GM18909 (cell line): ENCODE data around the gene MYD88.

Experiments used
- ATAC-seq: cut with Tn5 transposase; IDR thresholded peaks from one replicate; pipeline ENCODE4 v1.9.1; 2021; ENCODE audit warnings: mild to moderate bottlenecking; ENCODE audit not compliant: unreplicated experiment, poor library complexity

The MYD88 gene

DNA sequence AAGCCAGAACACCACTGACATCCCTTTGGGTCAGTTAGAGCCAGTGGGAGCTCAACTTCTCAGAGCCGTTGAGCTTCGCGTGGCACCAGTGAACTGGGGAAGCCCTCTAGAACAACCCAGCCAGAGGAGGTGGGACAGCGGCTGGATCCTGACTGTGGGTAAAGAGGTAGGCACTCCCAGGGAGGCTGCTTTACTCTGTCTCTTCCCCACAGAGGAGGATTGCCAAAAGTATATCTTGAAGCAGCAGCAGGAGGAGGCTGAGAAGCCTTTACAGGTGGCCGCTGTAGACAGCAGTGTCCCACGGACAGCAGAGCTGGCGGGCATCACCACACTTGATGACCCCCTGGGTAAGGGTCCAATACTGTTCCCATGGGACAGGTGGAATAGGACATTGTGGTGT is 1.2 kb downstream of the MYD88 start:
- no peak for ATAC-seq

DNA sequence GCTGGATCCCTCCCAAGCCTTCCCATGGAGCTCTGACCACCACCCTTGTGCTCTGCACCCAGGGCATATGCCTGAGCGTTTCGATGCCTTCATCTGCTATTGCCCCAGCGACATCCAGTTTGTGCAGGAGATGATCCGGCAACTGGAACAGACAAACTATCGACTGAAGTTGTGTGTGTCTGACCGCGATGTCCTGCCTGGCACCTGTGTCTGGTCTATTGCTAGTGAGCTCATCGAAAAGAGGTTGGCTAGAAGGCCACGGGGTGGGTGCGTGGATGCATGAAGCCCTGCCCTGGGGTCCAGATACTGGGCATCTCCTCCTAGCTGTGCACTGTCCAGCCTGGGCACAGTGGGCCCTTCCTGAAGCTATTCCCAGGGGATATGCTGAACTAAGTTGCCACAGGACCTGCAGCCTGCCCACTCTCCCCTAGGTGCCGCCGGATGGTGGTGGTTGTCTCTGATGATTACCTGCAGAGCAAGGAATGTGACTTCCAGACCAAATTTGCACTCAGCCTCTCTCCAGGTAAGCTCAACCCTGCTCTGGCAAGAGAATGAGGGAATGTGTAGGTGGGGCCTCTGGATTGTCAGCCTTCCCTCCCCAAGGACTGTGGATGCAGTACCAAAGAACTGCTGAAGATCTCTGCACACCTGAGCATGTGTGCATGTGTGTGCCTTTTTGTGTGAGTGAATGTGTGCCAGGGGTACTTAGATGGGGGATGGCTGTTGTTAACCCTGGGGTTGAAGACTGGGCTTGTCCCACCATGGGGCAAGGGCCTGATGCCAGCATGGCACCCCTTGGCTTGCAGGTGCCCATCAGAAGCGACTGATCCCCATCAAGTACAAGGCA is 2.1 kb downstream of the MYD88 start:
- no peak for ATAC-seq

DNA sequence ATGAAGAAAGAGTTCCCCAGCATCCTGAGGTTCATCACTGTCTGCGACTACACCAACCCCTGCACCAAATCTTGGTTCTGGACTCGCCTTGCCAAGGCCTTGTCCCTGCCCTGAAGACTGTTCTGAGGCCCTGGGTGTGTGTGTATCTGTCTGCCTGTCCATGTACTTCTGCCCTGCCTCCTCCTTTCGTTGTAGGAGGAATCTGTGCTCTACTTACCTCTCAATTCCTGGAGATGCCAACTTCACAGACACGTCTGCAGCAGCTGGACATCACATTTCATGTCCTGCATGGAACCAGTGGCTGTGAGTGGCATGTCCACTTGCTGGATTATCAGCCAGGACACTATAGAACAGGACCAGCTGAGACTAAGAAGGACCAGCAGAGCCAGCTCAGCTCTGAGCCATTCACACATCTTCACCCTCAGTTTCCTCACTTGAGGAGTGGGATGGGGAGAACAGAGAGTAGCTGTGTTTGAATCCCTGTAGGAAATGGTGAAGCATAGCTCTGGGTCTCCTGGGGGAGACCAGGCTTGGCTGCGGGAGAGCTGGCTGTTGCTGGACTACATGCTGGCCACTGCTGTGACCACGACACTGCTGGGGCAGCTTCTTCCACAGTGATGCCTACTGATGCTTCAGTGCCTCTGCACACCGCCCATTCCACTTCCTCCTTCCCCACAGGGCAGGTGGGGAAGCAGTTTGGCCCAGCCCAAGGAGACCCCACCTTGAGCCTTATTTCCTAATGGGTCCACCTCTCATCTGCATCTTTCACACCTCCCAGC is 2.9 kb downstream of the MYD88 start:
- ATAC-seq: no peak

DNA sequence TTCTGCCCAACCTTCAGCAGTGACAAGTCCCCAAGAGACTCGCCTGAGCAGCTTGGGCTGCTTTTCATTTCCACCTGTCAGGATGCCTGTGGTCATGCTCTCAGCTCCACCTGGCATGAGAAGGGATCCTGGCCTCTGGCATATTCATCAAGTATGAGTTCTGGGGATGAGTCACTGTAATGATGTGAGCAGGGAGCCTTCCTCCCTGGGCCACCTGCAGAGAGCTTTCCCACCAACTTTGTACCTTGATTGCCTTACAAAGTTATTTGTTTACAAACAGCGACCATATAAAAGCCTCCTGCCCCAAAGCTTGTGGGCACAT is 3.5 kb downstream of the MYD88 start:
- ATAC-seq: no peak

DNA sequence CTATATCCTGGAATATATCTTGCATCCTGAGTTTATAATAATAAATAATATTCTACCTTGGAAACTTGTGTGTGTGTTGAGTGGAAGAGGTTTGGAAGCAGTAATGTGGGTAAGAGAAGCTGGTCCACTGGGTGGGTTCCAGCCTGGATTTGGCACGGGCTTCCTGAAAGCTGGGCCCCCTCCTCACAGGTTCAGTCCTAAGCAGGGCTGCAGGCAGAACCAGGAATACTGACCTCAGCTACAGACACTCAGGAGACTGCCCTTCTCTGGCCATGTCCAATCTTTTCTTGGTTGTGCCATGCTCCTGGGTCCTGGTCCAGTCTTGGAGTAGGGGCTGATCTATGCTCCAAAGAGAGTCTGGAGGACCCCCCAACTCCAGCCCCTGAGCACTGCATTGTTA is 4.5 kb downstream of the MYD88 start:
- ATAC-seq: no peak

DNA sequence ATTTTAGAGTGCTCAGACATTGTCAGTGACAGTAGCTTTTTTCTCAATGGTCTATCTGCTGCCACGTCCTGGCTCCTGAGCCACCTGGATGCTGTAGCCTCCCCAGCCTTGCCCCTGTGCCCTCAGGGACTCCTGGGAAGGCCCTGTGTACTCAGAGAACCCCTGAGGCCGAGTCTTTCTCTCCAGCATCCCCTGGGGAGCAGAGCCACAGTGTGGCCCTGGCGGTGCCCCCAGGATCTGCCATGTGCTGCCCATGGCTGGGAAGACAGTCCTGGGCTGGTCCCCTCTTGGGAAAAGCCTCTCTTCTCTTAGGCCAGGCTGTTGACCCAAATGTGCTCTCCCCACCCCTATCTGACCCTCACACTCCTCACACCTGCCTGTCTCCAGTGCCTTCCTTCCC is 5.0 kb downstream of the MYD88 start:
- ATAC-seq: no peak

DNA sequence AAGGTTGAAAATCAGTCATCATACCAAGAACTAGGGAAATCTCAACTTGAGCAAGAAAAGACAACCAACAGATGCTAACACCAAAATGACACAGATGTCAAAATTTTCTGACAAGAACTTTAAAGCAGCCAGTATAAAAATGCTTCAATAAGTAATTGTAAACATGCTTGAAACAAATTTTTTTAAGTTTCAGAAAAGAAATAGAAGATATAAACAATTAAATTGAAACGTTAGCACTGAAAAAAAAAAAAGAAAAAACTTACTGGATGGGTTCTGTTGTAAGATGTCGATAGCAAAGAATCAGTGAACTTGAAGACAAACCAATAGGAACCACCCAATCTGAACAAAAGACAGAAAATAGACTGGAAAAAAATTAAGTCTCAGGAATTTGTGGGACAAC is 8.0 kb downstream of the MYD88 start:
- no peak for ATAC-seq

DNA sequence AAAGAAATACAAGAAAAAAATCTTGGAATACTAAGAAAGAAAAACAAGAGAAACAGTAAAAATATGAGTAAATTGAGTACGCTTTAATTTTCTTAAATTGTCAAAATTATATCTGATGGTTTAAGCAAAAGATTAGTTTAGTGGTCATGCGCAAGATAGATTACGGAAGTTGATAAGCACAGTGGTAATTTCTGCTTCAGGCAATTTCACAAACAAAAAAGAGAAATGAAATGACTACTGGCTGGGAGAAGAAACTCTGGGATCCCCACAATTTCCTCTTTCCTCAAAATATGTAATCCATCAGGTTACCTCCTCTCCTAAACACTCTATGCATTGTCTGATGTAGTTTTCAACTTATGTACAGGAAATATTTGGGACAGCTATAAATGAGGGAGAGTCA is 9.0 kb downstream of the MYD88 start:
- no peak for ATAC-seq

DNA sequence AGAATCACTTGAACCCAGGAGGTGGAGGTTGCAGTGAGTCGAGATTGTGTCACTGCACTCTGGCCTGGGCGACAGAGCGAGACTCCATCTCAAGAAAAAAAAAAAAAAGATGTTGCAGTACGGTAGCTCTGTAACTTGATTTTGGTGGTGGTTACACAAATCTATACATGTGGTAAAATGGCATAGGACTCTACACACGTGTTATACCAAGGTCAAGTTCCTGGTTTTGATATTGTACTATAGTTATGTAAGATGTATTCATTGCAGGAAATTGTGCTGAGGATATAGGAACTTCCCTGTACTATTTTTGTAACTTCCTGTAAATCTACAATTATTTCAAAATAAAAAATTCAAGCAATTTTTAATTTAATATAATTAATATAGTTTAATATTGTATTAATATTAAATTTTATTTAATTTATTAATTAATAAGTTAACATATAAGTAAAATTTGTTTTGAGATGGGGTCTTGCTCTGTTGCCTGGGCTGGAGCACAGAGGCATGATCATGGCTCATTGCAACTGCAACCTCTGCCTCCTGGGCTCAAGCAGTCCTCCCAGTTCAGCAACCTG is 9.9 kb downstream of the MYD88 start:
- ATAC-seq: no peak

DNA sequence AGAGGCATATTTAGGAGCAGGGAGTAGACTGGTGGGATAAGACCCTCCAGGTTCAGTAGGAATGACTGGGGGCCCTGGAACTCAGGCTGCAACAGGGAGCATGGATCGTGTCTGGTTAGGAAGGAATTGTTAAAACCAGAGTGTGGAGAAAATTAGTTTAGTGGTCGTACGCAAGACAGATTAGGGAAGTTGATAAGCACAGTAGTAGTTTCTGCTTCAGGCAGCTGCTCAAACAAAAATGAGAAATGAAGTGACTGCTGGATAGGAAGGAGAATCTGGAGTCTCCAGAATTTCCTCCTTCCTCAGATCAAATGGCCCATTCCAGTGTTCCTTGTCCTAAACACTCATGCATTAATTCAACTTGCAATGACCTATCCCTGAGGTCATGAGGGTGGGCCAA is 11.2 kb downstream of the MYD88 start:
- no peak for ATAC-seq

DNA sequence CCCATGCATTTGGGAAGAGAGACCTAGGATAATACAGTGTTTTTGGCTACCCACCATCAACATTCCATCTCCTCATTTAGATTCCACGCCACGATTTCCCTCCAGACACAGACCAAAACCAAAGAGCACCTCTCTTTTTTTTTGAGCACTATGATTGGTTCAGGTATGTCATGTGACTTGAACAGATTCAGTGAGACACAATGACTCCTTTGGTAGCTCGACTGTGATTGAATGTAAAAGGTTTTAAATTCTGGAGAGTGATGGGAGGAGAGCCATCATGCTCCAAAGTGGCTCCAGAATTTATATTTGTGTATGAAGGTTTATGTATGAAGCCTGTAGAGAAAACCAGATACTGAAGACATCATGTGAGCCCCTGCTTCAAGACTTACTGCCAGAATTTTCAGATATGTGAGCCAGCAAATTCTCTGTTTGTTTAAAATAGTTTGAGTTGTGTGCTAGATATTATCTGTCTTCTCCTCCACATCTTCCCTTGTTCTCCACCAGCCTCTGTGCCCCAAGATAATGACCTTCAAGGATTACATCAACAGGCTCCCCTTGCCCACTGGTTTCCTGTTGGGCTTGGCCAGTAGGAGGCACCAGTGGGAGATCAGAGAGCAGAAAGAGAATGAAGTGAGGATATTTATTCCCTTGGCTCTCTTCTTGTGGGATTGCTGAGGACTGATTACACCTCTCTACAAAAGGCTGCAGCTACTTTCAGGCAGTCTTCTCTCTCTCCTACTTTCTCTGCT is 12.5 kb downstream of the MYD88 start:
- no peak for ATAC-seq

DNA sequence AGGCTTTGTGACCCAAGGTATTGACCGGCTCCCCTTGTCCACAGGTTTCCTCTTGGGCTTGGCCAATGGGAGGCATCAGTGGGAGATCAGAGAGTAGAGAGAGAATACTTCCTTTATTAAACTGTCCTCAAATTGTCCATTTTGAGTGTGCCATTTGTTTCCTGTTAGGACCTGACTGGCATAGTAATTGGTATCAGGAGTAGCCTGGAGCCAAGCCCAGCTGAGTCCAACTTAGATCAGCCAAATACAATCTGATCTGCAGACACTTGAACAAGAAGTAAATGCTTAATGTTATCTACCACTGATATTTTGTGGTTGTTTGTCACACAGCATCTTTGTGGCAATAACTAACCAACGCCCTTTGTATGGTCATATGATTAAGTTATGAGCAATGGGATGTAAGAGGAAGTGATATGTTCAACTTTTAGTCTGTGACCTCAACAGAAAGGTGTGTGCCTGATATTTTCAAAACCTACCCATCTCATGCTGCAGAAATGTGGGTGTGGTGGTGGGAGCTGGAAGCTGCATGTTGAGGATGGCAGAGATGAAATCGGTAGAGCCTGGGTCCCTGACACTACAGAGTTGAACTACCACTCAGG is 13.3 kb downstream of the MYD88 start:
- ATAC-seq: no peak

DNA sequence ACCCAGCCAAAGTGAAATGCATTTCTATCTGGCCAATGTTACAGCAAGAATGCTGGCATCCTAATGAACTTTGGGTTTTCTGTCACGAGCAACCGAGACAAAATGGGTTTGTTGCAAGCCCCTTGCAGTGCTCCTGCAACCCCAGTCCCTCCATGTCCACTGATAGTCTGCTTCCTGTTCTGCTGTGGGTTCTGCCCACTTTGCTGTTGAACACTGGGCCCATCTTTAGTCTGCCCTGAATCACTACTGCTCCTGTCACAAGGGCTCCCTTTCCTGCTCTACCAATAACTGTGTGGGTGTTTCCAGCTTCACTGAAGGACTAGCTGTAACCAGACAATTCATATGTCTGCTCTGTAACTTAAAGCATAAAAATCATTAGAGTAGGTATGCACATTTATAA is 14.1 kb downstream of the MYD88 start:
- ATAC-seq: no peak

DNA sequence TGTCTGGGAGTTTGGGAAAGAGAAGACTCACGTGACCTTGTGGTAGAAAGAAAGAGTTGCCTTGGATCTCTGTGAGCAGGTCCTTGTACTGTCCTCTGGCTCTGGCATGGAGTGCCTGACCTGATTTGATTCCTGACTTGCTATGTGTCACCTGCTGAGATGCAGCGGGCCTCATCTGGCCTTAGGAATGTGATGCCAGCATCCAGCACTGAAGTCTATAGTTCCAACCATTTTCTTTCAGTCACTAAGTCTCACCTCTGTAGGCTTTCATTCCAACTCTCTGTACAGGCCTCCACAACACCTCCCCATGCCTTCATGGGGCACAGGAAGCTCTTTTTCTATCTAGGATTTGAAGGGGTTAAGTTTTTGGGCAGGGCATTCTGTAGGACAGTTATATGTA is 14.8 kb downstream of the MYD88 start:
- no peak for ATAC-seq

DNA sequence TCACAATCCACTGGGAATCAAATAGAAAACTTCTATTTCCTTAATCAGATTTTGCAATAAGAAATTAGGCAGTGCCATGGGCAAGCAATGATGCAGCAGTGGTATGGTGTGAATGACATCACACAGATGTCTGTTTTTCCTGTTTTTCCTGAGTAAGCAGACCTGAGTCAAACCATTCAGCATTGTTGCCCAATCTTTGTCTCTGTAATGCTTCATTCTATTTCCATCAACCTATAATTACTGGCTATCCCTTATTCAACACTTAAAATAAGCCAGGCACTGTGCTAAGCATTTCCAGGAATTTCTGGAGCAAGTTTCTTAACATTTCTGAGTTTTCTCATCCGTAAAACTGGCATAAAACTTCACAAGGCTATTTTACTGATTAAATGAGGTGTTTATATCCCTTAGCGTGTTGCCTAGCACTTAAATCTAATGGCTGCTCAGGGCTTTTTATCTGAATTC is 15.6 kb downstream of the MYD88 start:
- no peak for ATAC-seq

DNA sequence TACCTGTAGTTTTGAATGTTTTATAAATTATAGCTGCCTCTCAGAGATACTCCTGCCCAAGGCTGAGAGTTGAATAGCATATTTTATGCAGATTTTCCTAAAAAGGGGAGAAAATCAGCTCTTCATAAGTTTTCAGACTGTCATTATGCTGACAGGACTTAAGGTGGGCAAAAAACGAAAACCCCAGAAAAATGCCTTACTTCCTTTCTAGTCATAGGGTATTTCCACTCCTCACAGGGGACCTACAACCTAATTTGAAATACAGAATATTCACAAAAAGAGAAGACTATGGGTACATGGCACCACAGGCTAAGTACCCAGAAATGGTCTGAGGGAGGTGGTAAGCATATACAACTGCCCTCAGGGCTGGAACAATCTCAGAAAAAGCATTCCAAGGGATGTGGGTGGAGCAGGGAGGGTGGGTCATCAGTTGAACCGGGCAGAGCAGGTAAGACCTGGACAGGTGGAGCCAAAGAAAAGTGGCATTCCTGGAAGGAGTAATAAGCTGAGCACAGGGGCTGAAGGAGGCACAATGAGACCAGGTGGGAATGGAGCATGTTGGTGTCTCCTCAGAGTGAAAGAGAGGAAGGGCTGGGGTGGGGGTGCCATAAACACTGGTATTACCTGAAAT is 16.3 kb downstream of the MYD88 start:
- ATAC-seq: no peak

DNA sequence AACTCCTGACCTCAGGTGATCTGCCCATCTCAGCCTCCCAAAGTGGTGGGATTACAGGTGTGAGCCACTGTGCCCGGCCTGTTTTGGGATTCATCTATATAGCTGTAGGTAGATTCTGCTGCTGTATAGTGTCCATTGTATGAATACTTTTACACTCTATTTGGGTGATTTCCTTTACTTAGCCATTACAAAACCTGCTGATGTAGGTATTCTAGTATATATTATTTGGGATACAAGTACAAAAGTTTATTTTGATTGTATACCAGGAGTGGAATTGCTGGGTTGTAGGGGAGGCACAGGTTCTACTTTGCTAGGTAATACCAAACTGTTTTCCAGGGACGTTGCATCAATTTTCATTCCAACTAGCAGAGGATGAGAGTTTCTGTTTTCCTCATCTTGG is 17.4 kb downstream of the MYD88 start:
- no peak for ATAC-seq

DNA sequence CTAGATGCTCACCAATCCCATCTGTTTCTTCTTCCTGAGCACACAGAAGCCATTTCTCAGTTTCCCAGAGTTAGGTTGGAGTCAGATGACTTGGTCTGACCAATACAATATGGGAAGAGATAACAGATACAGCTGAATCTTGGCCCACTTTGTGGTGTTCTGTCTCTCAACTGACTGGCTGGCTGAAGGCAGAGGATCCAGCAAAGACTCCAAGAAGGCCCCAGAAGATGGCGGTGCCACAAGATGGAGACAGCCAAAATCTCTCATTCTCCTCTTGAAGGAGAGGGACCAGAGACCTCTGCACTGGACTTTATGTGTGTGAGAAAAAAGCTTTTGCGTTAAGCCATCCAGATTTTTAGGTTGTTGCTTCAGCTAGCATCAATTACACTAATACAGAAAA is 18.7 kb downstream of the MYD88 start:
- ATAC-seq: no peak

DNA sequence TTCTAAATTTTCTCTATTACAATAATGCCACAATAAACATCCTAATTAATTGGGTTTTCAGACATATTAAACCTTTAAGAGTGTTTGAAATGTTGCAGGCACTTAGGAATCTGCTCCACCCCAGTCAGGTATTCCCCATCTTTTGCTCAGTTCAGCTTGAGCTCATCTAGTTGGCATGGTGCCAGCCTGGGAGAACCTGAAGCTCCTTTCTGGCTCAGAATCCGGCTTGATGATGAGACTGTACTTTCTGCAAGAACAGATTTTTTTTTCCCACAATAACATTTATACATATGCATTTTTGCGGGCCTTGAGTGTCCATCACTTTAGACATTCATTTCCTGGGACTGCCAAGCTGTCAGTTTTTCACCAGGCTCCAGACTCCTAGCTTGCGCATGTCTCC is 19.1 kb downstream of the MYD88 start:
- ATAC-seq: no peak

DNA sequence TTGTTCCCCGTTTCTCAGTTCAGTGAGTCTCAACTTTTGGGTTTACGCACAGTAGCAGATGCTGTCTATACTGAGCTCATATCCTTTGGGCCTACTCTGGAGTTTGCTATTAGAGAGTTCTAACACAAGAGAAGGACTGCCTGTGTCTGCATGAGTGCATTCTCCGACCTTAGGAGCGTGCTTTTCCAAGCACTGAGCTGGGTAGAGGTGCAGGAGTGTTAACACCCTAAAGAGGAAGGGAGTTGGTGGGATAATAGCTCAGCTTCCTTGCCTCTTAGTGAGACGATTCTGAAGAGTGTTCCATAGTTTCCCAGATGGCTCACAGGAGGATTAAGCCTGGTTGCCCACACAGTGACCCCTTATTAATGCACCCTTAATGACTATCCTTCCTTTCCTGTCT is 20.0 kb downstream of the MYD88 start:
- no peak for ATAC-seq
